Astrocyte (in vitro differentiated cells and primary cell): ENCODE measurements around the gene TTC9B. TPM values are rescaled to one million over a fixed set of nuclear protein-coding genes. Genes with fewer than 3 reads are reported as not detected.

Experiments
- DNase-seq: peaks from one replicate; pipeline ENCODE4 v3.0.0-alpha.2; 2010; ENCODE audit warnings: low read depth
- FAIRE-seq: peaks from 2 replicates; lab custom pipeline; 2011; peaks lifted over from hg19 to GRCh38; lab: Jason Lieb, UNC
- H2AFZ ChIP-seq: 2 replicates; pipeline ENCODE4 v1.6.0; 2012; ENCODE audit warnings: low read depth, low read length, inconsistent platforms
- H3K27ac ChIP-seq: 2 replicates; pipeline ENCODE4 v1.5.1; 2011; ENCODE audit warnings: low read depth, low read length, inconsistent platforms
- H3K27me3 ChIP-seq: 2 replicates; pipeline ENCODE4 v1.6.0; 2011; ENCODE audit warnings: low read length, inconsistent platforms; ENCODE audit not compliant: insufficient read depth
- H3K36me3 ChIP-seq: 2 replicates; pipeline ENCODE4 v1.5.1; 2011; ENCODE audit warnings: low read length, inconsistent platforms; ENCODE audit not compliant: insufficient read depth
- H3K4me1 ChIP-seq: 2 replicates; pipeline ENCODE4 v1.5.1; 2011; ENCODE audit warnings: low read length, inconsistent platforms; ENCODE audit not compliant: insufficient read depth
- H3K4me2 ChIP-seq: 2 replicates; pipeline ENCODE4 v1.6.0; 2012; ENCODE audit warnings: low read length, inconsistent platforms
- H3K4me3 ChIP-seq: 2 replicates; pipeline ENCODE4 v1.5.1; 2011; ENCODE audit warnings: low read depth, mild to moderate bottlenecking, low read length, inconsistent platforms; ENCODE audit not compliant: insufficient read depth
- H3K79me2 ChIP-seq: 2 replicates; pipeline ENCODE4 v1.6.0; 2012; ENCODE audit warnings: mild to moderate bottlenecking, low read length, inconsistent platforms; ENCODE audit not compliant: insufficient read depth
- H3K9ac ChIP-seq: 2 replicates; pipeline ENCODE4 v1.6.0; 2012; ENCODE audit warnings: mild to moderate bottlenecking, low read length, inconsistent platforms
- H3K9me3 ChIP-seq: 2 replicates; pipeline ENCODE4 v1.5.1; 2012; ENCODE audit warnings: low read depth, mild to moderate bottlenecking, low read length, inconsistent platforms; ENCODE audit not compliant: insufficient read depth
- H4K20me1 ChIP-seq: 2 replicates; pipeline ENCODE4 v1.6.0; 2012; ENCODE audit warnings: low read length, inconsistent platforms; ENCODE audit not compliant: insufficient read depth
- H3K27ac Mint-ChIP-seq: one replicate; pipeline ENCODE4 v1.8.0; 2021; ENCODE audit warnings: mild to moderate bottlenecking, mixed read lengths; ENCODE audit not compliant: unreplicated experiment
- H3K27me3 Mint-ChIP-seq: one replicate; pipeline ENCODE4 v1.8.0; 2021; ENCODE audit warnings: low read depth, mixed read lengths; ENCODE audit not compliant: unreplicated experiment
- H3K36me3 Mint-ChIP-seq: one replicate; pipeline ENCODE4 v1.8.0; 2021; ENCODE audit warnings: low read depth, mixed read lengths; ENCODE audit not compliant: unreplicated experiment
- H3K4me1 Mint-ChIP-seq: one replicate; pipeline ENCODE4 v1.8.0; 2021; ENCODE audit warnings: low read depth, mixed read lengths; ENCODE audit not compliant: unreplicated experiment
- H3K4me3 Mint-ChIP-seq: one replicate; pipeline ENCODE4 v1.8.0; 2021; ENCODE audit warnings: mild to moderate bottlenecking, moderate library complexity, mixed read lengths; ENCODE audit not compliant: unreplicated experiment
- H3K9me3 Mint-ChIP-seq: one replicate; pipeline ENCODE4 v1.8.0; 2021; ENCODE audit warnings: mild to moderate bottlenecking, mixed read lengths; ENCODE audit not compliant: unreplicated experiment
- EZH2 ChIP-seq: IDR thresholded peaks from 2 replicates; pipeline ENCODE4 v1.6.1; 2012; ENCODE audit warnings: mild to moderate bottlenecking, low read length, inconsistent platforms; ENCODE audit not compliant: insufficient read depth
- total RNA-seq: library from RNA; stranded (reverse); gene quantifications from 2 replicates; pipeline ENCODE4 v1.2.1, GENCODE V29; 2021
- TF ChIP-seq, protein P1 (sequence below): IDR thresholded peaks from 2 replicates; pipeline ENCODE4 v1.5.1; 2011; ENCODE audit warnings: low read depth, mild to moderate bottlenecking, inconsistent platforms, low read length, moderate library complexity; ENCODE audit not compliant: insufficient read depth

Gene TTC9B
- total RNA-seq, 1 donor from 2014 or later: not detected

DNA sequence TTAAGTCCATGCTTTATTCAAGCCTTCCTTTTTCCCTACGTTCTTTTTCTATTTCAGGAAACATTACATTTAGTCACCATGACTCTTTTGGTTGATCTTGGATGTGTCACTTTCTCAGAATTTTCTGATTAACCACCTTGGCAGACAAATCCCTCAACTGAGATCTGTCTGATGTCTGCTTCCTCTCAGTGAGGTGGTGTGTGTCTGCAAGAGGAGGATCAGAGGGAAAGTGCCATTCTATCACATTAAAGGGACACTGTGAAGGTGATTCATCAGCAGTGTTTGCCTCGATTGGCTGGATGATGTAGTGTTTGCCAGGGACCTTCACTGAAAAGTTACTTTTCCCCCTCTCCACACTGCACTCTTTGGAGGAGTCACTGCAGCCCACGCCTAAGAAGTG lies 11.3 kb upstream of the TTC9B start:
- Histone ChIP-seq H3K27ac (peak overlapping the region; percentile 32), H3K79me2 (no peaks in the 10 kb centered on the region), H3K27me3 (peaks cover 4% of the 10 kb centered on the region), H3K4me3 (no peak overlapping the region), H4K20me1 (no peaks in the 10 kb centered on the region), H2AFZ (no peak overlapping the region), H3K9me3 (no peaks in the 10 kb centered on the region), H3K36me3 (no peaks in the 10 kb centered on the region), H3K4me2 (peak overlapping the region; percentile 56), H3K9ac (no peak overlapping the region), H3K4me1 (peaks cover 40% of the 10 kb centered on the region)
- H3K4me1 Mint-ChIP-seq: peaks cover 30% of the 10 kb centered on the region
- no peaks in the 10 kb centered on the region for H3K9me3 Mint-ChIP-seq
- DNase-seq (peak; percentile 47), FAIRE-seq (peak; percentile 92)
- TF ChIP-seq EZH2: no peak
- TF ChIP-seq, protein P1, sequence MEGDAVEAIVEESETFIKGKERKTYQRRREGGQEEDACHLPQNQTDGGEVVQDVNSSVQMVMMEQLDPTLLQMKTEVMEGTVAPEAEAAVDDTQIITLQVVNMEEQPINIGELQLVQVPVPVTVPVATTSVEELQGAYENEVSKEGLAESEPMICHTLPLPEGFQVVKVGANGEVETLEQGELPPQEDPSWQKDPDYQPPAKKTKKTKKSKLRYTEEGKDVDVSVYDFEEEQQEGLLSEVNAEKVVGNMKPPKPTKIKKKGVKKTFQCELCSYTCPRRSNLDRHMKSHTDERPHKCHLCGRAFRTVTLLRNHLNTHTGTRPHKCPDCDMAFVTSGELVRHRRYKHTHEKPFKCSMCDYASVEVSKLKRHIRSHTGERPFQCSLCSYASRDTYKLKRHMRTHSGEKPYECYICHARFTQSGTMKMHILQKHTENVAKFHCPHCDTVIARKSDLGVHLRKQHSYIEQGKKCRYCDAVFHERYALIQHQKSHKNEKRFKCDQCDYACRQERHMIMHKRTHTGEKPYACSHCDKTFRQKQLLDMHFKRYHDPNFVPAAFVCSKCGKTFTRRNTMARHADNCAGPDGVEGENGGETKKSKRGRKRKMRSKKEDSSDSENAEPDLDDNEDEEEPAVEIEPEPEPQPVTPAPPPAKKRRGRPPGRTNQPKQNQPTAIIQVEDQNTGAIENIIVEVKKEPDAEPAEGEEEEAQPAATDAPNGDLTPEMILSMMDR: no peak
- no peaks in the 10 kb centered on the region for H3K36me3 Mint-ChIP-seq
- H3K4me3 Mint-ChIP-seq: peak overlapping the region; percentile 16
- peaks cover 13% of the 10 kb centered on the region for H3K27me3 Mint-ChIP-seq
- peak overlapping the region; percentile 79 for H3K27ac Mint-ChIP-seq

- Mint-ChIP-seq H3K4me3 (no peak overlapping the region), H3K4me1 (peaks cover 30% of the 10 kb centered on the region), H3K27me3 (peaks cover 13% of the 10 kb centered on the region), H3K36me3 (no peaks in the 10 kb centered on the region), H3K27ac (peak overlapping the region; percentile 79), H3K9me3 (no peaks in the 10 kb centered on the region)
- TF ChIP-seq, protein P1: no peak
- no peak for TF ChIP-seq EZH2
- H3K4me3 ChIP-seq: no peak overlapping the region
- DNase-seq (no peak), FAIRE-seq (no peak)
- peaks cover 40% of the 10 kb centered on the region for H3K4me1 ChIP-seq
- no peak overlapping the region for H2AFZ ChIP-seq
- peaks cover 4% of the 10 kb centered on the region for H3K27me3 ChIP-seq
- H3K9me3 ChIP-seq: no peaks in the 10 kb centered on the region
- no peaks in the 10 kb centered on the region for H3K36me3 ChIP-seq
- no peaks in the 10 kb centered on the region for H3K79me2 ChIP-seq
- H3K27ac ChIP-seq: peak overlapping the region; percentile 32
- H3K9ac ChIP-seq: no peak overlapping the region
- peak overlapping the region; percentile 56 for H3K4me2 ChIP-seq
- no peaks in the 10 kb centered on the region for H4K20me1 ChIP-seq
Observed at GRCh38 chr19:40228863-40229262, 10.7 kb upstream of the TTC9B start.

GRCh38 chr19:40228346-40228745 lies 10.2 kb upstream of the TTC9B start:
- H3K27me3 ChIP-seq: peaks cover 4% of the 10 kb centered on the region
- no peak for FAIRE-seq
- Mint-ChIP-seq H3K4me3 (peak overlapping the region; percentile 3), H3K27me3 (peaks cover 13% of the 10 kb centered on the region), H3K36me3 (no peaks in the 10 kb centered on the region), H3K9me3 (no peaks in the 10 kb centered on the region), H3K4me1 (peaks cover 30% of the 10 kb centered on the region), H3K27ac (no peak overlapping the region)
- H2AFZ ChIP-seq: no peak overlapping the region
- no peak overlapping the region for H3K9ac ChIP-seq
- no peak for TF ChIP-seq EZH2
- TF ChIP-seq, protein P1: no peak
- H3K79me2 ChIP-seq: no peaks in the 10 kb centered on the region
- H3K36me3 ChIP-seq: no peaks in the 10 kb centered on the region
- no peaks in the 10 kb centered on the region for H4K20me1 ChIP-seq
- no peaks in the 10 kb centered on the region for H3K9me3 ChIP-seq
- H3K4me3 ChIP-seq: no peak overlapping the region
- H3K4me1 ChIP-seq: peaks cover 40% of the 10 kb centered on the region
- no peak overlapping the region for H3K27ac ChIP-seq
- DNase-seq: no peak
- H3K4me2 ChIP-seq: no peak overlapping the region
